GM18508 (cell line): Measurements from ENCODE around the gene RIMBP3B.
"Not testable (repeated sequence)": the region's sequence is repeated elsewhere in the genome, so short reads cannot be mapped to it uniquely, and the experiment has no call there.

ENCODE experiments used
- ATAC-seq: cut with Tn5 transposase; IDR thresholded peaks from one replicate; pipeline ENCODE4 v1.9.1; 2021; ENCODE audit warnings: moderate number of reproducible peaks; ENCODE audit not compliant: insufficient read depth, unreplicated experiment

RIMBP3B gene

GRCh38 chr22:21417227-21417746 lies 33.7 kb downstream of the RIMBP3B start, which contains the start of gene HIC2:
Gene HIC2 (plus strand): TSS chr22:21417371. CDS start chr22:21442832, 25,461 bp downstream.
- not testable (repeated sequence) for ATAC-seq

- not testable (repeated sequence) for ATAC-seq
Observed at GRCh38 chr22:21417853-21418252, 34.3 kb downstream of the RIMBP3B start.

- not testable (repeated sequence) for ATAC-seq
Observed at GRCh38 chr22:21418974-21419638, 35.6 kb downstream of the RIMBP3B start.

GRCh38 chr22:21420180-21420763 lies 36.7 kb downstream of the RIMBP3B start:
- not testable (repeated sequence) for ATAC-seq

- ATAC-seq: not testable (repeated sequence)
Observed at GRCh38 chr22:21424084-21424709, 40.6 kb downstream of the RIMBP3B start.

GRCh38 chr22:21434378-21435233 lies 51.1 kb downstream of the RIMBP3B start:
- ATAC-seq: not testable (repeated sequence)

- ATAC-seq: not testable (repeated sequence)
Observed at GRCh38 chr22:21435998-21436810, 52.7 kb downstream of the RIMBP3B start.

- ATAC-seq: not testable (repeated sequence)
Observed at GRCh38 chr22:21438013-21438412, 54.5 kb downstream of the RIMBP3B start.
